HG02973 (cell line): Measurements from ENCODE around the gene RHOD.

Experiments used
- ATAC-seq: cut with Tn5 transposase; IDR thresholded peaks from one replicate; pipeline ENCODE4 v1.9.1; 2021; ENCODE audit warnings: moderate library complexity; ENCODE audit not compliant: unreplicated experiment

The RHOD gene

GRCh38 chr11:67058506-67058905 lies 1.9 kb downstream of the RHOD start:
- no peak for ATAC-seq

DNA sequence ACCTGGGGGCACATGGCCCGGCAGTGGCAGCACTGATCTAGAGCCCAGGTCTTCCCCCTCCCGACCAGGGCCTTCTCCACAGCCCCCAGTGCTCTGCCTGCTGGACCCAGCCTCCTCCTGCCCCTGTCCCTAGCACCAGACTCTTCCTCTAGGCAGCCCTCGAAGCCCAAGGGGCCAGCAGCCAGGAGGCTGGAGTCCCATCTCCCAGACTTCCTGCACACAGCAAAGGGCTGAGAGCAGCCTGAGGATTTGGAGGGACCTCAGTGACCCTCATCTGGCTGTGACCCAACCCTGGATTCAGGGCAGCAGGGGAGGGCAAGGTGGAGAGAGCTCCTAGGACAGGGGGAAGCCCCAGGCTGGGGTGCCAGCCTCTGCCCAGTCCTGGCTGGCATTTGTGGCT lies 3.0 kb downstream of the RHOD start:
- no peak for ATAC-seq

- no peak for ATAC-seq
Observed at GRCh38 chr11:67060111-67060522, 3.5 kb downstream of the RHOD start.

DNA sequence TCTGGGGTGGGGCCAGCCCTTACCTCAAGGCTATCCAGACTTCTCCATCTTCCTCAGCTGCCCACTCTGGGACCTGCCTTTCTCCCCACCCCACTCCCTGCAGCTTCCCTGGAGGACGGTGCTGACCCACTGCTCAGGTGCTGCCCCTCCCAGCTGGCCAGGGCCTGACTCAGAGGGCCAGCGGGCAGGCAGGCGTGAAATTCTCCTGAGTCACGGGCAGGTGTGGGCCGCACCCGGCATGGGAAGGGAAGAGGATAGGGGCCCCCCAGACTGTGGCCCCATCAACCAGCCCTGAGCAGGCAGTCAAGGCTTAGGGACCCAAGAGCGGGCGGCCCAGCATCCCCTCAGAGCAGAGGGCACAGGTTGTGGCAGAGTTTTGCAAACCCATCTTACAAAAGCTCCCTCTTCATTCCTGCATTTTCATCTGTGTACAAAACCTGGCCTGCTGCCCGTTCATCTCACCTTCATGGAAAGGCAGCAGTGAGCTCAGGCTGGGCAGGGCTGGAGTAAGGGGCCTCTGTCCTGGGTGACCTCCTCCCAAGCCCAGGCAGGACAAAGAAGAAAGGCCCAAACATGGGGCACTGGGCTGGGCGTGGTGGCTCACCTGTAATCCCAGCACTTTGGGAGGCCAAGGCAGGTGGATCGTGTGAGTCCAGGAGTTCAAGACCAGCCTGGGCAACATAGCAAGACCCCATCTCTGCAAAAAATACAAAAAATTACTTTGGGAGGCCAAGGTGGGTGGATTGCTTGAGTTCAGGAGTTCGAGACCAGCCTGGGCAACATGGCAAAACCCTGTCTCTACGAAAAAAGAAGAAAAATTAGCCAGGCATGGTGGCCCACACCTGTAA lies 6.1 kb downstream of the RHOD start:
- no peak for ATAC-seq

DNA sequence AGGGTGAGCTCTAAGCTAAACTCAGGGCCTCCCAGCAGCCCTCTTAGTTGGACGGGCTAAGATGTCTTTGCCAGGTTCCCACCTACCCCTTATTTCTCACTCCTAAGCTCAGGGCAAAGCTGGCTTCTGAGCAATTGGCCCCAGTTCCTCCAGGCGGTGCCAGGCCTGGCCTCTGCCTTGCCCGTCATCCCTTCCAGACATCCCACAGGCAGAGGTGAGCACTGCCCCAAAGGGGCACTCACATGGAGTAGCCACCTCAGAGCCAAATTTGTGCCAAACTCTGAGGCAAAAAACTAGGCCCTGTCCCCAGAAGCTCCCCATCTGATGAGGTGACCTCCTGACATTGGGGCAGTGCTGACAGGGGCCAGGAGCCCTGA lies 9.7 kb downstream of the RHOD start:
- ATAC-seq, result no peak

- ATAC-seq, result no peak
Observed at GRCh38 chr11:67071420-67072284, 15.0 kb downstream of the RHOD start.

DNA sequence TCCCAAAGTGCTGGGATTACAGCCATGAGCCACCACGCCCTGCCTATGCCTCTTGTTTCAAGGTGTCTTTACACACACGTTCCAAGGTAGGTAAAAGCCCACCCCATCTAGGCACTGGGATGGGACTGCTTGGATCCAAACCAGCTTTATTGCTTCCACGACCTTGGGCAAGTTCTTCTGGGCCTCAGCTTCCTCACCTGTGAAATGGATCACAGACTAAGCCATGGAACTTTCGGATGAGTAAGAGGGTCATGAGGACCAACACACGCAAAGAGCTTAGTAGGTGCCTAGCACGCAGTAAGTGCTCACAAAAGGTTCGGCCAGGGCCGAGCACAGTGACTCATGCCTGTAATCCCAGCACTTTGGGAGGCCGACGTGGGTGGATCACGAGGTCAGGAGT lies 15.6 kb downstream of the RHOD start:
- no peak for ATAC-seq

GRCh38 chr11:67073908-67074307 lies 17.3 kb downstream of the RHOD start:
- no peak for ATAC-seq

GRCh38 chr11:67076202-67076601 lies 19.6 kb downstream of the RHOD start:
- no peak for ATAC-seq

DNA sequence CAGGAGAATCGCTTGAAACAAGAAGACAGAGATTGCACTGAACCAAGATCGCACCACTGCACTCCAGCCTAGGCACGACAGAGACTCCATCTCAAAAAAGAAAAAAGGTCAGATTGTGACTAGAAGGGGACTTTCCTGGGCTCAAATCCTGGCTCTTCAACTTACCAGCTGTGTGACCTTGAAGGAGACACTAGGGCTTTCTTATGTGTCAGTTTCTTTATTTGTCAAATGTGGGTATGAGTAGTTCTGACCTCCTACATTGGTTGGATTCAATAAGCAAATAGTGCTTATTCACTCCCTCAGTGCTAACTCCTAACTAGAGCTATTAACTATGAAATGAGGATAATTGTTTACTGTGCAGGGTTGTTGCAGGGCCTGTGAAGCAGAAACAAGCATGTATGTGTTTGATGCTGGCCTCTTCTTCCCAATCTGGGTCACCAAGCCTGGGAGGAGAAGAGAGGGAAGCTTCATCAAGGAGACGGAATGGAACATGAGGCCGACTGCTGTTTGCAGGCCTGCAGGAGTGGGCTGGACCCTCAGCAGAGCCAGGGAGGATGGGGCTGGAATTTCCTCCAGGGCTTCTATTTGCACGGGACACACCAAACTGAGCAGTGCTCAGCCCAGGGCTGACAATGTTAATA lies 22.5 kb downstream of the RHOD start:
- no peak for ATAC-seq

- ATAC-seq, result no peak
Observed at GRCh38 chr11:67082071-67082791, 25.6 kb downstream of the RHOD start.

GRCh38 chr11:67083786-67084366 lies 27.2 kb downstream of the RHOD start:
- no peak for ATAC-seq

DNA sequence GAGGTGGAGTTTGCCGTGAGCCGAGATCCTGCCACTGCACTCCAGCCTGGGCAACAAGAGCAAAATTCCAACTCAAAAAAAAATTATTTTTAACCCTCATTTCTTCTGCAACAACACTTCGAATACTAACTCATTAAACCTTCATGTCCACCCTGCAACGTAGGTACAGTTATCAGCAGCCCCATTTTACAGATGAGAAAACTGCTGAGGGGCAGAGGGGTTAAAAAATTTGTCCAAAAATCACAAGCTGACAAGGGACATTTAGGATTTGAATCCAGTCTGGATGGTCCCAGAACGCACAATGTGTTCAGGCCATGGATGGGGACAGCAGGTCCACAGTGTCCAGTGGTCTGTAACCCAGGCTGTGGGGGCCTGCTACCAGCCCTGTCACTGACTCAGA lies 29.0 kb downstream of the RHOD start:
- no peak for ATAC-seq

GRCh38 chr11:67090717-67091116 lies 34.1 kb downstream of the RHOD start:
- no peak for ATAC-seq

DNA sequence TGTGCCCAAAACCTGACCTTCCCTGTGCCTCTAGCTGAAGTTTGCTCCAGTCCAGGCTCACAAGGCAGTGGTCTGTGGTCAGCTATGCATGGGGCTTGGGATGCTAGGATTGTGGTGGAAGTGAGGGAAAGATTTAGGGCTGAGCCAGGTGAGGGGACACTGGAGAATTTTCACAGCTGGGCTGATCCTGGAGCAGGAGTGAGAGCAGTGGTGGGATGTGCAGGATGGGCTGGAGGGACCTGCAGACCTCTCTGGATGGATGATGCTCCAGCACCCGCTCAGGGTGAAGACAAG lies 38.5 kb downstream of the RHOD start:
- ATAC-seq, result no peak

DNA sequence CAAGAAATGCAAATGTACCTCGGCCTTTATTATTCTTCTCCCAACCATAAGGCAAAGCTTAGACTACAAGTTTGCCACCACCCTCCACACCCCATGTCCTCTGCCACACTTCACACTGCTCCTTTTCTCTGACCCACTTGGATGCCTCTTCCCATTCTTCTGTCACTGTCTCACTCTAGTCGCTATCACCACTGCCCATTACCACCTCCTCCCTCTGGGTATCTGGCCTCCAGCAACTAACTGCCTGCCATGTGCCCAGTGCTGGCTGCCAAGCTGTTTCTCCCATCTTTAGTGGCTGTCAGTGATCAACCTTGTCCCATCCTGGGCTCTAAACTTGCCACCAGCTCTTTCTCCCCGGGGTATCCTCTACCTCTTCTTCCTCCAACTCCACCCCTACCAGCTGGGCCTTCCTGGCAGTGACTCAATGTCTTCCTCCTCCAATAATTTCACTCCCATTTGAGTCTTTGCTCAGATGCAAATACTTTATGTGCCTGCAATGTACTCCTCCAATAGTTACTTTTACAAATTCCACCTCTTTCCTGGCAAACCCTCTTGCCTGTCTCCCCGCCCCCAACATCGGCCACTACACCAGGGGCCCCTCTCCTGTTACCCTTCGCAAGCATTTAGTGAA lies 42.3 kb downstream of the RHOD start:
- no peak for ATAC-seq

GRCh38 chr11:67099831-67100324 lies 43.2 kb downstream of the RHOD start:
- no peak for ATAC-seq

GRCh38 chr11:67102664-67103063 lies 46.0 kb downstream of the RHOD start:
- no peak for ATAC-seq

- ATAC-seq, result no peak
Observed at GRCh38 chr11:67105964-67106363, 49.3 kb downstream of the RHOD start.

DNA sequence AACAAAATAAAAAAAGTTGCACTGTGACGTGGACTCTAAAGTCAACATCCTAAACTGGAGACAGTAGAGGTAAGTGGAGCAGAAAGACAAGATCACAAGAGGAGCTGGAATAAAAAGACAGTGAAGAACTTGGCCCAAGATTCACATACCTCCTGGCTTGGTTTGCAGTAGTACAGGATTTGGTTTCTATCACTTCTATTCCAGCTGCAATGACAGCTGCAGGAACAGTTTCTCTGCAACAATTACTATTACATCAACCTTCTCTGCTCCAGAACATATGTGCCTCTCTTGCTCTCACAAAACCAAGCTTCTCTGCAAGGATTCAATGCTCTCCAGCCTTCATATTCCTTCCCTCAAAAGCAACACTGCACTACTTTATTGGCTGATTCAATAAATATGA lies 54.6 kb downstream of the RHOD start:
- no peak for ATAC-seq
